GM12891 (cell line): ENCODE measurements around the gene SCAPER.

Experiments
- POLR2A ChIP-seq: IDR thresholded peaks from 2 replicates; pipeline ENCODE4 v1.6.1; 2011; ENCODE audit warnings: low read depth, low read length, control low read depth
- POLR2AphosphoS5 ChIP-seq: IDR thresholded peaks from 2 replicates; pipeline ENCODE4 v1.6.1; 2011; ENCODE audit warnings: low read depth, low read length, control low read depth
- SPI1 ChIP-seq: IDR thresholded peaks from 2 replicates; pipeline ENCODE4 v1.6.1; 2011; ENCODE audit warnings: low read depth, low read length, control low read depth

DNA sequence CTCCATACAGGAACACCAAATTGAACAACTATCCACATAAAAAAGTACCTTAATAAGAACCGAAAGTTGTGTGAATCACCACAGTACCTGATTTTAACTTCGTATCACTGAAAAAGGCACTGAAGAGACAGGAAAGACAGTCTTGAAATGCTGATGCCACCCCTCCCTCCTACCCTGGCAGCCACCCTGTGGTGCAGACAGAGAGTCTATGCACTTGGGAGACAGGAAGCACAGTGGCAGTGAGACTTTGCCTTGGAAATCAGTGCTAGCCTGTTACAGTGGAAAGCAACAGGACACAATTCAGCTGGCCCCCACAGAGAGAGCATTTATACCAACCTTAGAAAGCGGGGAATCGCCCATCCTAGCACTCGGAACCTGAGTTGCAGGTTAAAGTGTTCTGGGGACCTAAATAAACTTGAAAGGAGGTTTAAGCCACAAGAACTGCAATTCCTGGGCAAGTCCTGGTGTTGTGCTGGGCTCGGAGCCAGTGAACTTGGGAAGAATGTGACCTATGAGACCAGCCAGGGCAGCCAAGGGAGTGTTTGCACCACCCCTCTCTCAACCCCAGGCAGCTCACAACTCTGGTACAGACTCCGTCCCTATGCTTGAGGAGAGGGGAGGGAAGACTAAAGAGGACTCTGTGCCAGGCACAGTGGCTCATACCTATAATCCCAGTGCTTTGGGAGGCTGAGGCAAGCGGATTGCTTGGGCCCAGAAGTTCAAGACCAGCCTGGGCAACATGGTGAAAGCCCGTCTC, 328.4 kb downstream of the SCAPER start:
- no peak for TF ChIP-seq POLR2A
- no peak for TF ChIP-seq POLR2AphosphoS5
- no peak for TF ChIP-seq SPI1
